ENCODE data around the gene RBM22.

DNA sequence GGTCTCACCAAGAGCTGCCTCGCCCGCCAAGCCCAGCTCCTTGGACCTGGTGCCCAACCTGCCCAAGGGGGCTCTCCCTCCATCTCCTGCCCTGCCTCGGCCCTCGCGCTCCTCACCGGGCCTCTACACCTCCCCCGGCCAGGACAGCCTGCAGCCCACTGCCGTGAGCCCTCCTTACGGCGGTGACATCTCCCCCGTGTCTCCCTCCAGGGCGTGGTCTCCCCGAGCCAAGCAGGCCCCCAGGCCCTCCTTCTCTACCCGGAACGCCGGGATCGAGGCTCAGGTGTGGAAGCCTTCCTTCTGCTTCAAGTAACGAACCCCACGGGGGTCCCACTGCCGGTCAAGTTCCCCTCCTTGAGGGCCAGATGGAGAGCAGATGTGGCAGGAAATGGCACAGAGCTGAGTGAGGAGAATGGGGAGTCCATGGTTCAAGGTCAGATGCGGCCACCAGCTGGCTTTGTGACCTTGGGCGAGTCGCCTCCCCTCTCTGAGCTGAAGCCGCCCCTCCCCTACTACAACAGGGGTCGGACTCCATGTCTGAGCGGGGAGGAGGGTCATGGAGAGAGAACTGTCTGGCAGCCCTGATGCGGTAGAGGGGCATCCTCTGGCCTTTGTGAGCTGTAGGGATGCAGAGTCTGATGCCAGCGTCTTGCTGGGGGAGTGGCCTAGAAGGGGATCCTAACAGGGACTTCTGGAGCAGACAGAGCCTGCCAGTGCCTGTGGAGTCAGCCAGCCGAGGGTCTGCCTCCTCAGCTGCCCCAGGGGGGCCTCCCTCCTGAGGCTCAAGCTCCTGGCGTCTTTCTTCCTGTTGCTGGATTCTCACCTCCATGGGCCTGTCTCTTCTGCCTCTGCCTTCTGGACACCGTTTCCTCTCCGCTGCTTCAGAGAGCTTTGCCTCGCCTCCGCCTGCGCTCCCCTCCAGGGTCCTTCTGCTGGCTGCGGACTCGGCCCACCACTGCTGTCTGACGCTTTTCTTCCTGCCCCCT, 50.5 kb downstream of the RBM22 start:
- TF ChIP-seq, protein P1, sequence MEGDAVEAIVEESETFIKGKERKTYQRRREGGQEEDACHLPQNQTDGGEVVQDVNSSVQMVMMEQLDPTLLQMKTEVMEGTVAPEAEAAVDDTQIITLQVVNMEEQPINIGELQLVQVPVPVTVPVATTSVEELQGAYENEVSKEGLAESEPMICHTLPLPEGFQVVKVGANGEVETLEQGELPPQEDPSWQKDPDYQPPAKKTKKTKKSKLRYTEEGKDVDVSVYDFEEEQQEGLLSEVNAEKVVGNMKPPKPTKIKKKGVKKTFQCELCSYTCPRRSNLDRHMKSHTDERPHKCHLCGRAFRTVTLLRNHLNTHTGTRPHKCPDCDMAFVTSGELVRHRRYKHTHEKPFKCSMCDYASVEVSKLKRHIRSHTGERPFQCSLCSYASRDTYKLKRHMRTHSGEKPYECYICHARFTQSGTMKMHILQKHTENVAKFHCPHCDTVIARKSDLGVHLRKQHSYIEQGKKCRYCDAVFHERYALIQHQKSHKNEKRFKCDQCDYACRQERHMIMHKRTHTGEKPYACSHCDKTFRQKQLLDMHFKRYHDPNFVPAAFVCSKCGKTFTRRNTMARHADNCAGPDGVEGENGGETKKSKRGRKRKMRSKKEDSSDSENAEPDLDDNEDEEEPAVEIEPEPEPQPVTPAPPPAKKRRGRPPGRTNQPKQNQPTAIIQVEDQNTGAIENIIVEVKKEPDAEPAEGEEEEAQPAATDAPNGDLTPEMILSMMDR (conservative IDR thresholded peaks at IDR 0.05; ENCODE audit: low read length): no peak
- no peak for TF ChIP-seq EZH2phosphoT487 (IDR thresholded peaks at IDR 0.05; ENCODE audit: borderline replicate concordance)

All from Loucy (cell line).